Colon (tissue), 2 donors: ENCODE data around the gene BCDIN3D.
"Not testable (repeated sequence)": the region's sequence is repeated elsewhere in the genome, so short reads cannot be mapped to it uniquely, and the experiment has no call there.

Experiments used
- FAIRE-seq: peaks from 2 replicates; lab custom pipeline; 2012; peaks lifted over from hg19 to GRCh38; lab: Jason Lieb, UNC
- donor health status: control.
- donor health status: control.

The BCDIN3D gene, protein sequence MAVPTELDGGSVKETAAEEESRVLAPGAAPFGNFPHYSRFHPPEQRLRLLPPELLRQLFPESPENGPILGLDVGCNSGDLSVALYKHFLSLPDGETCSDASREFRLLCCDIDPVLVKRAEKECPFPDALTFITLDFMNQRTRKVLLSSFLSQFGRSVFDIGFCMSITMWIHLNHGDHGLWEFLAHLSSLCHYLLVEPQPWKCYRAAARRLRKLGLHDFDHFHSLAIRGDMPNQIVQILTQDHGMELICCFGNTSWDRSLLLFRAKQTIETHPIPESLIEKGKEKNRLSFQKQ

DNA sequence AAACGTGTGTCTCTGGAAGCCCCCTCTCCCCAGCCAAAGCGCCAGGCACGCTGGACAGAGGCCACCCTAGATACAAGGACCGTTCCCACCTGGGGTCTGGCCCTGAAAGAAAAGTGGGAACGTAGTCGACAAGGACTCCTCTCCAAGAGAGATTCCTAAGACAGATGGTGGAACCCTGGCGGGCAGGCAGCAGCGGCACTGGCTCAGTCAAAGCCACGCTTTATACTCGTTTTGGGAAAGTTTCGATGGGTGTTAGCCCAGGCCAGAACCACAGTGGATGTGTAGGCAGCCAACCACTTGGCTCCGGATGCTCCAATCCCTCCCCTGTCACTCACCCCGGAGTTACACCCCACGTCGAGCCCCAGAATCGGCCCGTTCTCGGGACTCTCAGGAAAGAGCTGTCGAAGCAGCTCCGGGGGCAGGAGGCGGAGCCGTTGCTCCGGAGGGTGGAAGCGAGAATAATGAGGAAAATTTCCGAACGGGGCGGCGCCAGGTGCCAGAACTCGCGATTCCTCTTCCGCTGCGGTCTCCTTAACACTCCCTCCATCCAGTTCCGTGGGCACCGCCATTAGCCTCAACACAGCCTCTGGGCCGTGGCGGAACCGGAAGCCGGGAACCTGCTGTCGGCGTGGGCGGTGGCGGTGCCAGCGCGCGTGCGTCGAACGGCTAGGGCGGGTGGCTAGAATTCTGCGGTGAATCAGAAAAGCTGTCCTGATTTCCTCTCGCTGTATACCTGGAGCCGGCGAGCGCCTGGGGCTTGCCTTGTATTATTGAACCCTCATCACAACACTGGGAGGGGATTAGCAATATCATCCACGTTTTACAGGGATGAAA lies at the start of gene BCDIN3D:
BCDIN3D (minus strand) TSS at position 588 of the 834 bp plus-strand sequence; CDS start at position 569, 19 bp downstream.
- FAIRE-seq, result no peak

DNA sequence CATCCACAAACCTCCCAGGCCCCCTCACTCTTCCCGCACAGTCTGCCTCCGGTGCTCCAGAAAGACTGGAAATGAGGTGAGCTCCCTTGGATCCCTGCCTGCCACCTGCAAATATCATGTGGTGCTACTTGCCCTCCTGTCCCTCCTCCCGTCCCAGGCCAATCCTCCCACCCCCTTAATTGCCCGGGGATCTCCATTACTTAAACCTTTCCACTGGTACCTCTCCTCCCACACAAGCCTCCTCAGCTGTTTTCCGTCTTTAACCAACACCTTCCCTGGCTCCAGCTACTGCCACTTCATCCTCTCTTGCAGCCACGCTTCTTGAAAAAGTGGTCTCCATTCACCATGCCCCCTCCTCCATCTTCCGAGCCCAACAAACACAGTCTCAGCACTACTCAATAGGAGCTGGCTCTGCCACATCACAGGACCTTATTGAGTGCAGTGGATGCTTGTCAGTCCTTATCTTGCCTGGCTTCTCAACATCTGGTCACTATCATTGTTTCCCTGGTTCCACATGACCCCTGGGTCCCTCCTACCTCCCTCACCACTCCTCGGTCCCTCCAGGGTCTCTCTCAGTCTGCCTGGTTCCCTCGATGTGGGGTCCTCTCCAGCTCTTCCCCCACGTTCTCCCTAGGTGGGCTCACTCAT lies 49.3 kb upstream of the BCDIN3D start:
- FAIRE-seq, result no peak

DNA sequence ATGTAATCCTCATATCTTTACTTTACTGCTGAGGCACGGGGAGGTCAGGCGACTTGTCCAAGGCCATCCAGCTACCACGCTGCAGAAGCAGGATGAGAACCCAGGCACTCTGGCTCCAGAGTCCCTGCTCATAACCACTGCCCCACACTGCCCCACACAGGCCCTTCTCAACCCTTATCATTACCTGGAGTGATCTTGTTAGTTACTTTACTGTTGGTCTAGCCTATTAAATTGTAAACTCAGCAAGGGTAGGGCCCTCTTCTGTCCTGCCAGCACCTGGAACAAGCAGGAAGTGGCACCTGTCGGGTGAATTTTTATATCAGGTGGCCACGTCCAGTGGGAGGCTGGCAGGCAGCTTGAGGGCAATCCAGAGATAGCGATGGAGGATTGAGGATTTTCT lies 48.6 kb upstream of the BCDIN3D start:
- FAIRE-seq, result no peak

GRCh38 chr12:49891012-49891411 lies 48.1 kb upstream of the BCDIN3D start:
- no peak for FAIRE-seq

GRCh38 chr12:49890096-49890461 lies 47.2 kb upstream of the BCDIN3D start:
- FAIRE-seq, result no peak

DNA sequence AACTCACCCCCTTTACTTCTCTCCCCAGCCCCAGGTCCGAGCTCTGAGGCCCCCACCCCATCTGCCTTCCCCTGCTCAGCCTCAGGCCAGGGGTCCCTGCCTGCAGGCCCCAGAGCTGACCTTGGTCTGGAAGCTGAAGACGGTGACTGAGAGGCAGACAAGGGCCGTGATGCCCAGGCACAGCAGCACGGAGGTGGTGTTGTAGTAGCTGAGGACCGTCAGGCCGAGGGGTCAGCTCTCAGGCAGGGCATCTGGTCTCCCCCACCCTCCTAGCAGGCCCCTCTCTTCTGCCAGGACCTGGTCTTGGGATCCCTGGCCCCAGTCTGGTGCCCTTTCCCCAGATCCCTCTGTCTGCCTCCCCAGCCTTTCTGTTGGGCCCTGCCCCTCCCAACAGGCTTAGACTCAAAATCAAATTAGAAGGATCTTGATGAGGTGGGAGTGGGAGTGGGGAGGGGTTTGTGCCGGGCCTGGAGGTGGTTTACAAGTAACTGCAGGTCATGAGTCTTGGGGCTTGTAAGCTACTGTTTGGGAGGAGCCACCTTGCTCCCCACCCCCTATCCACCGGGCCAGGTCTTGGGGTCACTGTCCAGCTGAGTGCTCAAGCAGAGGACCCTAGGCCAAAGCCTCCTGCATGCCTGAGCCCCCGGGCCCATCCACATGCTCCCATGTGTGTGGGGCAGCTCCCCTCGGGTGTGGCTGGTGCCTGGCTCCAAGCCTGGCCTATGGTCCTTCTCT lies 46.6 kb upstream of the BCDIN3D start:
- FAIRE-seq, result no peak

DNA sequence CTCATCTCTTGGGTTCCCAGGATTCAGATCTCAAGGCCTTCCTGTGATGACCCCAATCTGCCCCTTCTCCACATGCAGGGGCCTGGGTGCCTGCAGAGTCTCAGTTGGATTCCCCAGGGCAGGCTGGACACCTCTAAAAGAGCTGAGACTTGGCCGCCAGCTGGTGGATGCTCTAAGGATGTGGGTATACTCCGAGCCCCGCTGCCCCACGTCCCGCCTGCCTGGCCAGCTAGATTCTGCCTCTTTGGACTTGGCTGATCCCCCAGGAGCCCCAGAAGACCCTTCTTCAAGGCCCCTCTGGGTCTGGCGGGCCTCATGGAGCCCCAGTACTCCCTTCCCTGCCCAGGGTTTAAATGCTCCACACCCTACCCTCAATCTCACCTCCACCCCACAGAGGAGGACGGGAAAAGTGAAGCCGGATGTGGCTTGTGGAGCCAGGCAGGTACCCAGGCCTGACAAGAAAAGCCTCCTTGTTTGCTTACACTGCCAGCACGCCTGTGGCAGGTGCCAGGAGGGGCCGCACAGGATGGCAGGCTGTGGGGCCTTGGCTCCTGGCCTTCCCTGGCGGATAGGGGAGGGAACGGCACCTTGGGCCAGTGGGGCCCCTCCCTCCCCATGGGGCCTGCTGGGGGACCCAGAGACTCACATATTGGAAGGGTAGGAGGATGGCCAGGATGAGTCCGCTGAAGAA lies 45.7 kb upstream of the BCDIN3D start:
- FAIRE-seq, result no peak

DNA sequence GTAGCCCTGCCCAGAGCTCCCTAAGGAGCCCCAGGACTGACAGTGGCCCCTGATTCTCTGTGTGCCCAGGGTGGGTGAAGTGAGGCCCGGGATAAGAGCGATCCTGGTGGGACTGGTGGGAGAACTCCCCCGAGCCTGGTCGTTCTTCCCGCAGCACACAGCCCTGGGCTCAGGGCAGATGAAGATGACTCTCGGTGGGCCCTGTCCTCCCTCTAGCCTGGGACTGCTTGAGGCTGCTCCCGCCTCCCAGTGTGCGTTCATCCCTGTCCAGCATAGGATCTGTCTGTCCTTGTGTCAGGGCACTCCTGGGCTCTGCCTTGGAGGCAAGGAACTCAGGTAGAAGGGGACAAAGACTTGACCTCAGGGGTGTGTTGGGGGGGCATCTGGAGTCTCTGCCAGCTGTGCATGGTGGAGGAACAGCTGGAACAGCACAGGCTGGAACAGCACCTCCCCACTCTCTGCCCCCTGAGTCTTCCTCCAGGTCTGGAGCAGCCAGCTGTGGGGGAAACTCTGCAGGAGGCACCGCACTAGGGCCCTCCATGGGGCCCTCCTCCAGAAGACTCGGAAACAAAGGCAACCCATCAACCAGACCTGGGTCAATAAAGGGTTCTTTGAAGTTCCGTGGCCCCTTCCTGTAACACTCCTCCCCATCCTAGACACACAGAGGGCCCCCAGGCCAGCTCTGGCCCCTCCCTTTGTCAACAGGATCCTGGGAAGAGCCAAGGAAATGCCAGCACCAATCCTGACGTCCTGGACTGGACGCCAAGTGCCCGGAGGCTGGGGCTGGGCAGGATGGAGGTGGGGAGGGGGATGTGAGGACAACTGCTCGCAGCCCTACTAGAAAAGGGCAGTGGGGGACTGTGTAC lies 44.9 kb upstream of the BCDIN3D start:
- FAIRE-seq, result no peak

DNA sequence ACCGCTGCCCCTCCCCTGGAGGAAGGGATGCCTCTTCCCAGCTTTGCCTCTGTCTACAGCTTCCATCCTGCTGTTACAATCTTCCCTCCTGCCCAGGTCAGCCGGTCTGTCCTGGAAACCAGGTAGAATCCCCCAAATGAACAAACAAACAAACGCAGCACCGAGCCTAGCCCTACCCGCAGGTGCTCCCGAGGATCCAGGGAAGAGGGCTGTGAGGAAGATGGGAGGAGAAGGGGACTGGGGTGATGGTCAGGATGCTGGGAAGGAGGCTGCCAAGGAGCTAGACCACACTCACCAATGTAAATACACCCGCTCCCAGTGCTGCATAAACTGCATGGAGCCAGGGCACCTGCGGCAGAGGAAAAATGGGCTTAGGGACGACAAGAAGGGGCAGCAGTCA lies 44.2 kb upstream of the BCDIN3D start:
- FAIRE-seq, result no peak

- no peak for FAIRE-seq
These were observed 43.0 kb upstream of the BCDIN3D start for GRCh38 chr12:49885663-49886461.

GRCh38 chr12:49885118-49885517 lies 42.2 kb upstream of the BCDIN3D start:
- no peak for FAIRE-seq

GRCh38 chr12:49882851-49883464 lies 40.1 kb upstream of the BCDIN3D start:
- no peak for FAIRE-seq

DNA sequence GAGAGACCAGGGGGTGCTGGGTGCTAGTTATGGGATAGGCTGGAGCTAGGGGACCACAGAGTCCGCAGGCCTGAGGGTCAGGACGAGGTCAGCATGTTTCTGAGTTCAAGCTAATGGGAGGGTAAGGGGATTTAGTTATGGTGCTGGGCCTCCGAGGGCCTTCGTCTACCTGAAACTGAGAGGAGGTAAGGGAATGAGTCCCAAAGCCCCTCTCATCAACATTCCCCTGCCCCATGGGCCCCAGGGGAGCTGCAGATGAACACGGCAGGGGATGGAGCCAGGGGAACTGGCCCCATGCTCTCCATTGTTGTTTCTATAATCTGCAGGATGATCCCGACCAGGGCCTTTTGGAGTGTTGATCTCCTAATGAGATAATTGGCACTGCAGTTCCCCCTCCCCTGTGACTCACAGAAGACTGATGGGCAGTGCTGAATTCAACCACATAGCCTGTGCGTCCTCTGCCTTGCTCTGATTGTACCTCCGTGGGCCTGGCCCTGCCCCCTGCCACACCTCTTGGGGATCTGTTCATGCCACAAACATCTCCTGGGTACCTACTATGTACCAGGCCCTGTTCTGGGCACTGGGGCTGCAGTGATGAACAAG lies 39.4 kb upstream of the BCDIN3D start:
- FAIRE-seq, result no peak

DNA sequence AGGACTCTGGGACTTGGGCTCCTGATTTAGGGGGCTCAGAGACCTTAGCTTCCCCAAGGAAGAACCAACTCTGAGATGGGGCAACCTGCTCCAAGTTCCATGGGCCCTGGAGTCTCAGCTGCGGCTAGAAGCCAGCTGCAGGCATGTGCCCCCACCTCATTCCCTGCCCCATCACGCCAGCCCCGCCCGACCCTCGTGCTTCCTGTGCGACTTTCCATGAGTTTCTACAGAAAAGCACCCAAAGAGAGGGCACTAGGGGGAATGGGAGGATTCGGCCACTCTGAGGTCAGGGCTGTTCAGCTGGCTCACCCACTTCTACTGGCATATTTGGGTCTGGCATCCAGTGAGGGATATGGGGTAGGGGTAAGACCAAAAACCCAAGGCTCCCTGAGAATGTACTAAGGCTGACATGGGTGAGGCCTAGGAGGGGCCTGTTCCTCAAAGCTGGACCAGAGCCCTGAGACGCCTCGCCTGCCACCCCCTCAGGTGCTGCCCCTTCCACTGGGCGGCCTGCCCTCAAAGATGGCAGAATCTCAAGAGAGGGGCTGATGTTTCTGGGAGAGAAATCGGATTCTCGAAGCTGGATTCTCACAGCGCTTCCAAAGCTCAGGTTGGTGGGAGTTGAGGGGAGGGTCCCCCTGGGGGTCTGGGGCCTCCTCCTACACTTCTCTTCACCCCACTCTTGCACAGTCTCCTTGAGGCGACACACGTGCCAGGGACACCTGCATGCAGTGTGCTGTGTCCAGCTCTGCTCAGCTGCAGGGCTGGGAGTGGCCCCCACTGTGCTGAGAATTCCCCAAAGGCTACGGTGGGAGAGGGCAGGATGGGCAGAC lies 38.7 kb upstream of the BCDIN3D start:
- no peak for FAIRE-seq

DNA sequence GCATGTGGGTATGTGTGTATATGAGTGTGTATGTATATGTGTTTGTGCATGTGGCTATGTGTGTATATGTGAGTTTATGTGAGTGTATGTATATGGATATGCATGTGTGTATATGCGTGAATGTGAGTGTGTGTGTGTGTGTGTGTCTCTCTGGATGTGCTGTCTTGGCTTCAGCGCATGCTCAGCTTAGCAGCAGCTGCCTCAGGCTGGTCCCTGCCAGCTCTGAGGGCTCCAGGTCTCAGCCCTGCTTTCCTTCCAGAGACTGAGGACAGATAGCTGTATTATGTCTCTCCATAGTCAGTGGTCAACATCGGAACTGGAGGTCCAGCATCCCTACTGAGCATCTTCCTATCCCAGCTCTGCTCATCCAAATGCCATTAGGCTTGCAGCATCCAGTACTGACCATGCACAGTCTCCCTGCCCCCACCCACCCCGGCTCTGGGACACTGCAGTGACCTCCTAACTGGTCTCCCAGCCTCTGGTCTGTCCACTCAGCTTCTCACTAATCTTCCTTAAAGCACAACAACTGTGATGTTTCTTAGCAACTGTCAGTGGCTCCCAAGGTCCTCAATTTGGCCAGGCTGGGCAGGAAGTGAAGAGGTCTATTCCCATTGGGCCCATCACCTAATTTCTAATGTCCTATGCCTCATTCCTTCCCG lies 38.0 kb upstream of the BCDIN3D start:
- no peak for FAIRE-seq

DNA sequence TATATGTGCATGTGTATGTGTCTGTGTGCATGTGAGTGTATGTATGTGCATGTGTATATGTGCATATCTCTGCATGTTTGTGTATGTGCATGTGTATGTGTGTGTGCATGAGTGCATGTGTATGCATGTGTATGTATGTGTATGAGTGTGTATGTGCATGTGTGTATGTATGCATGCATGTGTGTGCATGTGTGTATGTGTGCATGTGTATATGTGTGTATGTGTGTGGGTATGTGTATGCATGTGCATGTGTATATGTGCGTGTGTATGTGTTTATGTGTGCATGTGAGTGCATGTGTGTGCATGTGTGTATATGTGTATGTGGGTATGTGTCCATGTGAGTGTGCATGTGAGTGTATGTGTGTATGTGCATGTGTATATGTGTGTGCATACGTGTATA lies 36.2 kb upstream of the BCDIN3D start:
- FAIRE-seq, result not testable (repeated sequence)

GRCh38 chr12:49878021-49878420 lies 35.1 kb upstream of the BCDIN3D start:
- no peak for FAIRE-seq

GRCh38 chr12:49877066-49877465 lies 34.2 kb upstream of the BCDIN3D start:
- no peak for FAIRE-seq
